PFSK-1 (cell line): ENCODE data around the gene AP1B1.

Source experiments
- FOXP2 ChIP-seq: optimal IDR thresholded peaks from 2 replicates; pipeline ENCODE3; 2011; ENCODE audit warnings: borderline replicate concordance, control low read depth, inconsistent platforms; ENCODE audit not compliant: insufficient read depth; ENCODE audit errors: extremely low read length, extremely low read depth
- POLR2AphosphoS5 ChIP-seq: IDR thresholded peaks from 2 replicates; pipeline ENCODE4 v1.6.1; 2012; ENCODE audit warnings: low read depth, mild to moderate bottlenecking, control low read depth, low read length, moderate library complexity
- REST ChIP-seq, 2 experiments: IDR thresholded peaks; 2 replicates each; pipeline versions ENCODE4 v1.6.1 to v1.8.0; 2011 to 2012; ENCODE audit warnings: low read depth in 2 of 2, low read length in 2 of 2, control low read depth in 1 of 2, inconsistent platforms in 1 of 2, mild to moderate bottlenecking in 1 of 2, moderate library complexity in 1 of 2; ENCODE audit not compliant: insufficient read depth in 1 of 2

GRCh38 chr22:29397791-29398190 is 9.4 kb upstream of the AP1B1 start:
- no peak for TF ChIP-seq POLR2AphosphoS5
- TF ChIP-seq REST (IDR thresholded peaks at IDR 0.05; ENCODE audit: insufficient read depth in 1 of 2, low read depth in 2 of 2, low read length in 2 of 2), result no peak
- no peak for TF ChIP-seq FOXP2
